Skeletal muscle tissue (tissue), 4 donors: Measurements from ENCODE around the gene RSRC1. TPM values are rescaled to one million over a fixed set of nuclear protein-coding genes. Genes with fewer than 3 reads are reported as not detected.

Source experiments
- H3K27ac ChIP-seq: one replicate; pipeline ENCODE4 v1.7.0; 2013; ENCODE audit warnings: mild to moderate bottlenecking, low read depth, low read length, inconsistent platforms
- H3K27me3 ChIP-seq, 3 donors: one replicate each; pipeline ENCODE4 v1.7.0; 2013; ENCODE audit warnings: low read length in 3 of 3; ENCODE audit not compliant: control insufficient read depth in 3 of 3, insufficient read depth in 3 of 3
- H3K36me3 ChIP-seq, 3 donors: one replicate each; pipeline ENCODE4 v1.7.0; 2013; ENCODE audit warnings: low read length in 3 of 3; ENCODE audit not compliant: control insufficient read depth in 3 of 3, insufficient read depth in 3 of 3
- H3K4me1 ChIP-seq, 3 donors: one replicate each; pipeline ENCODE4 v1.7.0; 2013; ENCODE audit warnings: low read length in 3 of 3, mild to moderate bottlenecking in 3 of 3; ENCODE audit not compliant: control insufficient read depth in 3 of 3, insufficient read depth in 3 of 3
- H3K4me3 ChIP-seq, 3 donors: one replicate each; pipeline ENCODE4 v1.7.0; 2013; ENCODE audit warnings: low read length in 3 of 3
- H3K9ac ChIP-seq, 3 donors: one replicate each; pipeline ENCODE4 v1.7.0; 2013; ENCODE audit warnings: low read length in 3 of 3, mild to moderate bottlenecking in 3 of 3, moderate library complexity in 2 of 3, low read depth in 1 of 3
- H3K9me3 ChIP-seq, 3 donors: one replicate each; pipeline ENCODE4 v1.7.0; 2013; ENCODE audit warnings: low read length in 3 of 3; ENCODE audit not compliant: control insufficient read depth in 3 of 3
- total RNA-seq: library from RNA; depleted of rRNA; stranded (reverse); fragments of >200 nt; gene quantifications from one replicate; pipeline ENCODE4 v1.2.3, GENCODE V29; 2014
- donor health status: Osteomylitis.

Gene RSRC1
- total RNA-seq, 1 donor from 2014 or later: 33.4 TPM

- Histone ChIP-seq H3K4me3 (no peak overlapping the region), H3K9ac (no peak overlapping the region), H3K27ac (no peak overlapping the region), H3K9me3 (no peaks in the 10 kb centered on the region), H3K36me3 (peaks cover 0 to 2% (median 0%) of the 10 kb centered on the region in 3 donors), H3K4me1 (no peaks in the 10 kb centered on the region), H3K27me3 (no peaks in the 10 kb centered on the region)
Measured at GRCh38 chr3:158248261-158248660, 138.4 kb downstream of the RSRC1 start.

DNA sequence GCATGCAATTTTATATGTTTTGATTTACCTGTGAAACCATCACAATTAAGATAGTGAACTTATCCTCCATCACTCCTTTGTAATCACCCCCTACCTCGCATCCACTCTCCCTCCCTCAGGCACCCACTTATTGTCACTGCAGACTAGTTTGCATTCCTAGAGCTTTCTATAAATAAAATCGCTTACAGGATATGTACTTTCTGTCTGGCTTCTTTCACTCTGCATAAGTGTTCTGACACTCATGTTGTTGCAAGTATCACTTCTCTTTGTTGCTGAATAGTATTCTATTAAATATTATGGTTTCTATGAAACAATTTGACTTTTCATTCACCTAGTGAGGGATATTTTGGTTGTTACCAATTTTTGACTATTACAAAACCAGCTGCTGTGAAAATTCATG is 139.3 kb downstream of the RSRC1 start:
- Histone ChIP-seq H3K4me1 (no peaks in the 10 kb centered on the region), H3K27me3 (no peaks in the 10 kb centered on the region), H3K9ac (no peak overlapping the region), H3K27ac (no peak overlapping the region), H3K36me3 (peaks cover 0 to 2% (median 0%) of the 10 kb centered on the region in 3 donors), H3K4me3 (no peak overlapping the region), H3K9me3 (no peaks in the 10 kb centered on the region)

DNA sequence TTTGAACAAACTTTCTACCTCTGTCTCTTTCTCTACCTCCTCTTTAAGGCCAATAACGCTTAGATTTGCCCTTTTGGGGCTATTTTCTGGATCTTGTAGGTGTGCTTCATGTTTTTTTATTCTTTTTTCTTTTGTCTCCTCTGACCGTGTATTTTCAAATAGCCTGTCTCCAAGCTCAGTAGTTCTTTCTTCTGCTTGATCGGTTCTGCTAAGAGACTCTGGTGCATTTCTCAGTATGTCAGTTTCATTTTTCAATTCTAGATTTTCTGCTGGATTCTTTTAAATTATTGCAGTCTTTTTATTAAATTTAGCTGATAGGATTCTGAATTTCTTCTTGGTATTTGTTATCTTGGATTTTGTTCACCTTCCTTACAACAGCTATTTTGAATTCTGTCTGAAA is 148.7 kb downstream of the RSRC1 start:
- Histone ChIP-seq H3K27me3 (no peaks in the 10 kb centered on the region), H3K4me1 (no peaks in the 10 kb centered on the region)

GRCh38 chr3:158260392-158260791 is 150.5 kb downstream of the RSRC1 start:
- no peak overlapping the region for H3K4me3 ChIP-seq
- no peak overlapping the region for H3K9ac ChIP-seq
- no peaks in the 10 kb centered on the region for H3K4me1 ChIP-seq
- peaks cover 0 to 2% (median 0%) of the 10 kb centered on the region in 3 donors for H3K36me3 ChIP-seq
- H3K9me3 ChIP-seq: no peaks in the 10 kb centered on the region
- no peaks in the 10 kb centered on the region for H3K27me3 ChIP-seq
- no peak overlapping the region for H3K27ac ChIP-seq

More for the DNA sequence above, 148.7 kb downstream of the RSRC1 start:
- Histone ChIP-seq H3K4me3 (no peak overlapping the region), H3K36me3 (peaks cover 0 to 2% (median 0%) of the 10 kb centered on the region in 3 donors), H3K9ac (no peak overlapping the region), H3K27ac (no peak overlapping the region), H3K9me3 (no peaks in the 10 kb centered on the region)

- H3K4me3 ChIP-seq: no peak overlapping the region
- no peak overlapping the region for H3K27ac ChIP-seq
- no peaks in the 10 kb centered on the region for H3K27me3 ChIP-seq
- H3K36me3 ChIP-seq: peaks cover 0 to 2% (median 0%) of the 10 kb centered on the region in 3 donors
- no peaks in the 10 kb centered on the region for H3K4me1 ChIP-seq
- H3K9ac ChIP-seq: no peak overlapping the region
- no peaks in the 10 kb centered on the region for H3K9me3 ChIP-seq
Measured at GRCh38 chr3:158261371-158261991, 151.6 kb downstream of the RSRC1 start.

GRCh38 chr3:158264894-158265293 is 155.0 kb downstream of the RSRC1 start:
- H3K9ac ChIP-seq: no peak overlapping the region
- H3K36me3 ChIP-seq: no peaks in the 10 kb centered on the region
- no peak overlapping the region for H3K4me3 ChIP-seq
- H3K27ac ChIP-seq: no peak overlapping the region
- H3K4me1 ChIP-seq: no peaks in the 10 kb centered on the region
- no peaks in the 10 kb centered on the region for H3K27me3 ChIP-seq
- peaks cover 0 to 5% (median 5%) of the 10 kb centered on the region in 3 donors for H3K9me3 ChIP-seq

DNA sequence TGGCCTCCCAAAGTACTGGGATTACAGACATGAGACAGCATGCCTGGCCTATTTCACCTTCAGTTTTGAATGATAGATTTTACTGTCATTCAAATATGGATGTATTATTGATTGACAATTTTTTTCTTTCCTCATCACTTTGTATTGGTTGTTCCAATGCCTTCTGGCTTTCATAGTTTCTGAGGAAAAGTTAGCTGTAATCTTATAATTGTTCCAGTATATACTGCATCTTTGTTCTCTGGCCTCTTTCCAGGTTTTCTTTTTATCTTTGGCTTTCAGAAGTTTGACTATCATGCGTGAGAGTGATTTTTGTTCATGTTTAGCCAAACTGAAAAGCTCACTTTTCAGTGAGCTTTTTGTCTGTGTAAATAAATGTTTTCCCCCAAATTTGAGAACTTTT is 157.1 kb downstream of the RSRC1 start:
- peaks cover 0 to 5% (median 5%) of the 10 kb centered on the region in 3 donors for H3K9me3 ChIP-seq
- no peaks in the 10 kb centered on the region for H3K36me3 ChIP-seq
- no peak overlapping the region for H3K27ac ChIP-seq
- no peaks in the 10 kb centered on the region for H3K4me1 ChIP-seq
- H3K9ac ChIP-seq: no peak overlapping the region
- no peaks in the 10 kb centered on the region for H3K27me3 ChIP-seq
- H3K4me3 ChIP-seq: no peak overlapping the region

DNA sequence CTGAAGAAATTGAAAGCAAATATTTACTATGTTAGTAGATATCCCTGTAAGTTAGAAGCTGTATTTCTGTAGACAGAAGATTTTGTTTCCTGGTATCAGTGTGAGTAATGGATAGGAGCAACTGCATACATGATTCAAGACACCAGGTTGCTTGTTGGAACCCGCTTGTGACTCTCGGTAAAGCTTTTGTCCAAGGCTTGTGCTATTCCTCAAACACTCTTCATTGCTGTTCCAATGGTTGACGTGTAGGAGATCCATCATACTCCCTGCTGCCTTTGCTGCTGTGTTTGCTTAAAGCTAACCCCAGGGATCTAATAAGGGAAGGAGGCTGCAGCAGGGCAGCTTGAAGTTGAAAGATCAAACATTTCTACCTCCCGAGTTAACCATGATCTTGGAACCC is 160.1 kb downstream of the RSRC1 start:
- H3K9me3 ChIP-seq: peaks cover 0 to 5% (median 5%) of the 10 kb centered on the region in 3 donors
- no peak overlapping the region for H3K9ac ChIP-seq

DNA sequence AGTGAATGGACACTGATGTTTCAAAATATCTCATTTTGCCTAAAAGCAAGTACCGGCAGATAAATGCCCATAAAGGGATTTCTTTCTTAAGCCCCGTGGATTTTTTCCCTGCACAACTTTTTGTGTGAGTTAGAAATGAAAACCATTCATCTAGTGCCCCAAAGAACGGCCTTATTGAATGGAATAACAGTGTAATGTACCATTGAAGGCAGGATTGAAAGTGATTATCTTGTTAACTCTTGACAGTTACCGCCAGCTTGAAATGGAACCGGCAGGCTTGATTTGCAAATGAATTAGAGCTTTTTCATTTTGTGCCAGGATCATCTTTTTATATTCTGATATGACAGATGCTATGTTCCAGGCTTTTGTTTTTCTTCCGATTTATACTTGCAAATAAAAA is 162.2 kb downstream of the RSRC1 start:
- Histone ChIP-seq H3K36me3 (no peaks in the 10 kb centered on the region), H3K4me1 (no peaks in the 10 kb centered on the region), H3K27me3 (no peaks in the 10 kb centered on the region), H3K4me3 (no peak overlapping the region), H3K27ac (no peak overlapping the region), H3K9me3 (peaks cover 0 to 2% (median under 1%) of the 10 kb centered on the region in 3 donors), H3K9ac (no peak overlapping the region)

More for the DNA sequence above, 160.1 kb downstream of the RSRC1 start:
- Histone ChIP-seq H3K36me3 (no peaks in the 10 kb centered on the region), H3K4me1 (no peaks in the 10 kb centered on the region), H3K4me3 (no peak overlapping the region), H3K27me3 (no peaks in the 10 kb centered on the region), H3K27ac (no peak overlapping the region)

- Histone ChIP-seq H3K9me3 (no peaks in the 10 kb centered on the region), H3K27me3 (no peaks in the 10 kb centered on the region), H3K36me3 (no peaks in the 10 kb centered on the region), H3K27ac (no peak overlapping the region), H3K4me3 (no peak overlapping the region), H3K9ac (no peak overlapping the region), H3K4me1 (no peaks in the 10 kb centered on the region)
Measured at GRCh38 chr3:158273656-158274055, 163.8 kb downstream of the RSRC1 start.
